Epithelial cell of esophagus (primary cell): ENCODE results near the gene TMEM244.
"Not testable (repeated sequence)": the region's sequence is repeated elsewhere in the genome, so short reads cannot be mapped to it uniquely, and the experiment has no call there.

ENCODE experiments used
- DNase-seq: peaks from one replicate; pipeline ENCODE4 v3.0.0; 2010; ENCODE audit warnings: low read depth
- H3K4me3 ChIP-seq: 2 replicates; pipeline ENCODE4 v1.5.1; 2011; ENCODE audit warnings: mild to moderate bottlenecking, low read length, control low read depth
- TF ChIP-seq, protein P1 (sequence below): IDR thresholded peaks from 2 replicates; pipeline ENCODE4 v1.5.1; 2011; ENCODE audit warnings: low read depth, mild to moderate bottlenecking, low read length, control low read depth, inconsistent platforms; ENCODE audit not compliant: insufficient read depth; ENCODE audit errors: missing control alignments

TMEM244 gene

DNA sequence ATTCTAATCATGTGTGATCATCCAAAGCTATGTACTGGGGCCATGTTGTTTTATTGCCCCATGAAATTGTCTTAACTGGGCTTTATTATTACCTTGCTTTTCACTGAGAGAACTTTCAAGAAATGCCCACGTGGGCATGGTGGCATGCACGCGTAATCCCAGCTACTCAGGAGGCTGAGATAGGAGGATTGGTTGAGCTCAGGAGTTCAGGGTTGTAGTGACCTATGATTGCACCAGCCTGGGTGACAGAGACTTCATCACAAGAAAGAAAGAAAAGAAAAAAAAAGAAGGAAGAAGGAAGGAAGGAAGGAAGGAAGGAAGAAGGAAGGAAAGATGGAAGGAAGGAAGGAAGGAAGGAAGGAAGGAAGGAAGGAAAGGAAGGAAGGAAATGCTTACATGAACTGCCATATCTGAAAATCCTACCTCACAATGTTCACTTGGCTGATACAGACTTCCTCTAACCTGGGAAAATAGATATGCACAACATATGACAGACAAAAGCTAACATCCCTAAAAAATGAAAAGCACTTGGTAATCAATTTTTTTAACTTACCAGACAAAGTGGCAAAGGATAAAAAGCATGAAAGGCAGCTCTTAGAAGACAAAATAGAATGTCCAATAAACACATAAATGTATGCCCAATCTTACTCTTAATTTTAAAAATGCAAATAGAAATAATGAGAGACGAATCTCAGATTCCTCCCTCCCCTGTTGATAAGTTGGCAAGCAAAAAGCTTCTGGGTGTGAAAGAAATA is 25.5 kb upstream of the TMEM244 start:
- TF ChIP-seq, protein P1, sequence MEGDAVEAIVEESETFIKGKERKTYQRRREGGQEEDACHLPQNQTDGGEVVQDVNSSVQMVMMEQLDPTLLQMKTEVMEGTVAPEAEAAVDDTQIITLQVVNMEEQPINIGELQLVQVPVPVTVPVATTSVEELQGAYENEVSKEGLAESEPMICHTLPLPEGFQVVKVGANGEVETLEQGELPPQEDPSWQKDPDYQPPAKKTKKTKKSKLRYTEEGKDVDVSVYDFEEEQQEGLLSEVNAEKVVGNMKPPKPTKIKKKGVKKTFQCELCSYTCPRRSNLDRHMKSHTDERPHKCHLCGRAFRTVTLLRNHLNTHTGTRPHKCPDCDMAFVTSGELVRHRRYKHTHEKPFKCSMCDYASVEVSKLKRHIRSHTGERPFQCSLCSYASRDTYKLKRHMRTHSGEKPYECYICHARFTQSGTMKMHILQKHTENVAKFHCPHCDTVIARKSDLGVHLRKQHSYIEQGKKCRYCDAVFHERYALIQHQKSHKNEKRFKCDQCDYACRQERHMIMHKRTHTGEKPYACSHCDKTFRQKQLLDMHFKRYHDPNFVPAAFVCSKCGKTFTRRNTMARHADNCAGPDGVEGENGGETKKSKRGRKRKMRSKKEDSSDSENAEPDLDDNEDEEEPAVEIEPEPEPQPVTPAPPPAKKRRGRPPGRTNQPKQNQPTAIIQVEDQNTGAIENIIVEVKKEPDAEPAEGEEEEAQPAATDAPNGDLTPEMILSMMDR = no peak
- no peak overlapping the region for H3K4me3 ChIP-seq
- DNase-seq = no peak

DNA sequence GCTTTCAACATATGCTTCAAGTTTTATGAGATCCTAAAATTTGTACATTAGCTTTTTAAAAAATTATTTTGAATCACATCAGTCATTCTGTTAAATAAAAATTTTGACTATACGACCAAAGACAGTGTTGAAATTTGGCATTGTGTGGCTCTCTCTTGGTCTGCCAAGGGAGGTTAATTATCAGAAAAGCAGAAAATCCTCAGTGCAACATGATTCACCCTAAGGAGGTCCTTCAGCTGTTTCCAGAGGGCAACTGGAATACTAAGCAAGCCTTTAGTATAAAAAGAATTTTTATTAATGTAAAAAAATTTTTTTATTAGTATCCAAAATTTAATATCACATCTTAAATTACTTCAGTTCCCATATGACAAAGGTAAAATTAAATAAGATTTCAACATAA is 23.1 kb upstream of the TMEM244 start:
- no peak for DNase-seq

DNA sequence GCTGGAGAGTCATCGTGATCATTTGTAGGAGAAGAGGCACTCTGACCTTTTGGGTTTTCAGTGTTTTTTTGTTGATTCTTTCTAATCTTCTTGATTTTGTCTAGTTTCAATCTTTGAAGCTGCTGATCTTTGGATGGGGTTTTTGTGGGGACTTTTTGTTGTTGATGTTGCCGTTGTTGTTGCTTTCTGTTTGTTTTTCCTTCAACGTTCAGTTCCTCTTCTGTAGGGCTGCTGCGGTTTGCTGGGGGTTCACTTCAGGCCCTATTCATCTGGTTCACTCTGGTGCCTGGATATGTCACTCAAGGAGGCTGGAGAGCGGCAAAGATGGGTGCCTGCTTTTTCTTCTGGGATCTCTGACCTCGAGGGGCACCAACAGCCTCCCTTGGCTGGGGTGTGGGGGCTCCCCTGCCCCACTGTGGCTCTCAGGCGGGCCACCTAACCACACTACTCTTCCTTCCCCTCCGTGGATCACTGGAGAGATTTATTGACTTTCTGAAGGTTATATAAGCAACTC is 21.5 kb upstream of the TMEM244 start:
- DNase-seq = no peak
- no peak overlapping the region for H3K4me3 ChIP-seq
- TF ChIP-seq, protein P1 = no peak

More for the DNA sequence above, 23.1 kb upstream of the TMEM244 start:
- TF ChIP-seq, protein P1 = no peak
- H3K4me3 ChIP-seq = no peak overlapping the region

DNA sequence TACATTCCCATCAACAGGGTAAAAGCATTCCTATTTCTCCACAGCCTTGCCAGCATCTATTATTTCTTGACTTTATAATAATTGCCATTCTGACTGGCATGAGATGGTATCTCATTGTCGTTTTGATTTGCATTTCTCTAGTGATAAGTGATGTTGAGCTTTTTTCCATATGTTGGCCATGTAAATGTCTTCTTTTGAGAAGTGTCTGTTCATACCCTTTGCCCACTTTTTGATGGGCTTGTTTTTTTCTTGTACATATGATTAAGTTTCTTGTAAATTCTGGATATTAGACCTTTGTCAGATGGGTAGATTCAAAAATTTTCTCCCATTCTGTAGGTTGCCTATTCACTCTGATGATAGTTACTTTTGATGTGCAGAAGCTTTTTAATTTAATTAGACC is 16.8 kb upstream of the TMEM244 start:
- not testable (repeated sequence) for DNase-seq, H3K4me3 ChIP-seq

DNA sequence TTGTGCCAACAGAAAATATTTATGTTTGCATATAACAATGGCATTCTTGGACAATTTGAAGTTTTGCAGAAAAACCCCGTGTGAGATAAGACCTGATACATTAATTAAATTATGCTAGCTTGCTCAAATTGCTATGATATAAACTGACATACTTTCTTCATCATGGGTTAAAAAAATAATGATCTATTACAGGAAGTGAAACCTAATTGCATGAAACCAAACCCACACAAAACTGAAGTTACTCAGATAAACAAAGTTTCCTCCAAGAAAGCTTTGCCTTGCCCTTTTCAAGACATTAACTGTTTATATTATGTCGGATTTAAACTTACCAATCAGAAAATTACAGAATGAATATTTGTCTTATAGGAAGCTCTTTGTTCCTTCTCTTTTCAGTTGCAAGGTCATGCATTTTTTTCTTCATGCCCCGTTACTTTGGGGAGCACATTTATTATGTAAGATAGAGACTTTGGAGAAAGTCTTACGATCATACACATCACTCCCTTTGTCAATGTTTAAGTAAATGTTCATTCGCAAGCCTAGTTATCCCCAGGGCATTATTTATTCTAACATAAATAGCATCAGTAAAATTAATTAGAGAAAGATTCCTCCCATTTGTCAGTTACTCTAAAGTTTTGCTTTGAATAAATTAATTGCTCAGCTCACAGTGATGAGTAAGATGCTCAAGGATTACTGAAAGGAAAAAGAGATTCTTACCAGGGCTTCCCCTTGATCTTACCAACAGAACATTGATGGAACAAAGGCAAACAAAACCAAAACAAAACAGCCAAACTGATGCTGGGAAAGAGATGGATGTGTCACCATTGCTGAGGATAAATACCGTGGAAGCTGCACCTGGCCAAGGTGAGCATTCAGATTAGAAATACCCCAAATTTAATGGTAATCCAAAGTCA is 14.8 kb upstream of the TMEM244 start:
- no peak for DNase-seq
- TF ChIP-seq, protein P1 = no peak
- no peak overlapping the region for H3K4me3 ChIP-seq

DNA sequence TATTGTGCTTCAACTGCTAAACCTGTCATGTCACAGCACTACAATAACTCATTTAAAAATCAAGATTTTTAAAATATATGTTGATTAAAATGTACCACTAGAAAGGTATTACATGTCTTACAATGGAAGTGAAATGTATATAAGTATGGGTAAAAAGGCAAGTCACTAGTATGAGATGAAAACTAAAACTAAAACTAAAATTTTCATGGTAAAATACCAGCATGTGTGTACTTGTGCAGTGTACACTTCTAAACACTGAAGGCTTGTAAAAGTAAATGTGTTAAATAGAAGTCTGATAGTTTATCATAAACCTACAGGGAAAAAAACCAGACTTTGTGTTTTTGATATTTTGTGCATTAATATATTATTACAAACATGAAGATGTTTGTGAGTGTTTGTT is 13.7 kb upstream of the TMEM244 start:
- TF ChIP-seq, protein P1 = no peak
- DNase-seq = no peak

DNA sequence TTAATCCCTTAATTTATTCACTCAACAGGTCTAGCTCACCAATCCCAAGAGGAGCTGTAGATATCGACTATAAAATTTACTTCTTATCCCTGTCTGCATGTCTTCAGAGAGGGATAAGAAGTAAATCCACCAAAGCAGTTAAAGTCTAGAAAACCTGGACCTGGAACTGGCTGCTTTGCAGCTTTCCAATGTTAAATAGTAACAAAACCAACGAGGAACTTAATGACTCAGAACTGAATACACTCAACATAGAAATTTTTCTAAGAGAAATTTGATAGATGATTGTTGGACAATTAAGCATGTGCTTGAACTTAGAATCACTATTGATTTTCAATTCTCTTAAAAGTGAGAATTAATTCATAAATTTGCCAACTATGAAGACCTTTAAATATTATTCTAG is 11.5 kb upstream of the TMEM244 start:
- no peak overlapping the region for H3K4me3 ChIP-seq
- TF ChIP-seq, protein P1 = no peak
- DNase-seq = no peak

More for the DNA sequence above, 13.7 kb upstream of the TMEM244 start:
- no peak overlapping the region for H3K4me3 ChIP-seq
